OCI-LY1 (cell line): ENCODE measurements around the gene SYTL4.

Source experiments
- H2AFZ ChIP-seq: fragments of 200-600 bp; sonication (generic), shearing (Covaris generic); 2 replicates; pipeline ENCODE4 v1.6.0; 2014; ENCODE audit warnings: antibody characterized with exemption, mild to moderate bottlenecking, low read length
- H3F3A ChIP-seq: fragments of 200-600 bp; sonication (generic), shearing (Covaris generic); 2 replicates; pipeline ENCODE4 v1.6.0; 2014; ENCODE audit warnings: mild to moderate bottlenecking, antibody characterized with exemption, low read length, moderate library complexity; ENCODE audit not compliant: insufficient read depth
- H3K27ac ChIP-seq: fragments of 200-600 bp; sonication (generic); 2 replicates; pipeline ENCODE4 v1.5.1; 2014; ENCODE audit warnings: low read length, mixed run types, mild to moderate bottlenecking, low read depth; ENCODE audit not compliant: poor library complexity, severe bottlenecking
- H3K27me3 ChIP-seq: fragments of 200-600 bp; sonication (generic); 2 replicates; pipeline ENCODE4 v1.6.0; 2014; ENCODE audit warnings: antibody characterized with exemption, mild to moderate bottlenecking, low read length, moderate library complexity; ENCODE audit not compliant: insufficient read depth
- H3K36me3 ChIP-seq: fragments of 200-600 bp; sonication (generic); 2 replicates; pipeline ENCODE4 v1.6.1; 2014; ENCODE audit warnings: mild to moderate bottlenecking, antibody characterized with exemption, low read length, moderate library complexity, mixed read lengths; ENCODE audit not compliant: insufficient read depth
- H3K4me1 ChIP-seq: fragments of 200-600 bp; sonication (generic); 2 replicates; pipeline ENCODE4 v1.5.1; 2014; ENCODE audit warnings: mild to moderate bottlenecking, low read length, moderate library complexity; ENCODE audit not compliant: insufficient read depth, severe bottlenecking
- H3K4me2 ChIP-seq: fragments of 200-600 bp; sonication (generic), shearing (Covaris generic); 2 replicates; pipeline ENCODE4 v1.6.1; 2014; ENCODE audit warnings: low read length
- H3K4me3 ChIP-seq: fragments of 200-600 bp; sonication (generic); 2 replicates; pipeline ENCODE4 v1.5.1; 2014; ENCODE audit warnings: low read length, low read depth, mild to moderate bottlenecking, mixed read lengths; ENCODE audit not compliant: poor library complexity, severe bottlenecking
- H3K79me2 ChIP-seq: fragments of 200-600 bp; shearing (Covaris generic); 2 replicates; pipeline ENCODE4 v1.6.1; 2016; ENCODE audit warnings: mixed run types, low read length, mixed read lengths; ENCODE audit not compliant: insufficient read depth
- H3K9ac ChIP-seq: fragments of 200-600 bp; sonication (generic), shearing (Covaris generic); 2 replicates; pipeline ENCODE4 v1.6.1; 2014; ENCODE audit warnings: mild to moderate bottlenecking, low read length, mixed read lengths
- H3K9me2 ChIP-seq: fragments of 200-600 bp; sonication (generic), shearing (Covaris generic); 2 replicates; pipeline ENCODE4 v1.6.1; 2014; ENCODE audit warnings: low read depth, mild to moderate bottlenecking, low read length, mixed read lengths
- H3K9me3 ChIP-seq: fragments of 200-600 bp; shearing (Covaris generic); 2 replicates; pipeline ENCODE4 v1.6.1; 2014; ENCODE audit warnings: low read length, mixed read lengths
- H4K20me1 ChIP-seq: fragments of 200-600 bp; sonication (generic), shearing (Covaris generic); 2 replicates; pipeline ENCODE4 v1.6.0; 2016; ENCODE audit warnings: mild to moderate bottlenecking, low read length; ENCODE audit not compliant: insufficient read depth
- CTCF ChIP-seq: fragments of 200-600 bp; sonication (generic), shearing (Covaris generic); IDR thresholded peaks from 2 replicates; pipeline ENCODE4 v1.5.1; 2017; ENCODE audit warnings: mild to moderate bottlenecking, antibody characterized with exemption, low read length, moderate library complexity, mixed read lengths
- EZH2 ChIP-seq: fragments of 200-600 bp; sonication (generic), shearing (Covaris generic); IDR thresholded peaks from 2 replicates; pipeline ENCODE4 v1.8.0; 2017; ENCODE audit warnings: borderline replicate concordance, mixed run types, mild to moderate bottlenecking, antibody characterized with exemption, low read length, moderate library complexity, mixed read lengths

The SYTL4 gene

GRCh38 chrX:100695991-100696390 is 35.9 kb downstream of the SYTL4 start:
- H3K9ac ChIP-seq: no peak overlapping the region
- H3K9me3 ChIP-seq: no peaks in the 10 kb centered on the region
- no peaks in the 10 kb centered on the region for H3F3A ChIP-seq
- no peak overlapping the region for H2AFZ ChIP-seq
- TF ChIP-seq CTCF: no peak
- TF ChIP-seq EZH2: no peak
- no peak overlapping the region for H3K4me2 ChIP-seq
- H3K27me3 ChIP-seq: no peaks in the 10 kb centered on the region
- H3K9me2 ChIP-seq: no peaks in the 10 kb centered on the region
- H3K27ac ChIP-seq: no peak overlapping the region
- H4K20me1 ChIP-seq: no peaks in the 10 kb centered on the region
- no peaks in the 10 kb centered on the region for H3K4me1 ChIP-seq
- no peaks in the 10 kb centered on the region for H3K79me2 ChIP-seq
- H3K36me3 ChIP-seq: no peaks in the 10 kb centered on the region
- no peak overlapping the region for H3K4me3 ChIP-seq

- H3K79me2 ChIP-seq: no peaks in the 10 kb centered on the region
- no peak overlapping the region for H3K27ac ChIP-seq
- H3K9ac ChIP-seq: no peak overlapping the region
- H3K4me2 ChIP-seq: no peak overlapping the region
- H3K27me3 ChIP-seq: no peaks in the 10 kb centered on the region
- no peaks in the 10 kb centered on the region for H3K36me3 ChIP-seq
- H3K4me1 ChIP-seq: no peaks in the 10 kb centered on the region
- no peak overlapping the region for H2AFZ ChIP-seq
- H4K20me1 ChIP-seq: no peaks in the 10 kb centered on the region
- no peak for TF ChIP-seq EZH2
- TF ChIP-seq CTCF: no peak
- no peak overlapping the region for H3K4me3 ChIP-seq
- no peaks in the 10 kb centered on the region for H3K9me2 ChIP-seq
- H3F3A ChIP-seq: no peaks in the 10 kb centered on the region
- H3K9me3 ChIP-seq: no peaks in the 10 kb centered on the region
These were observed 36.6 kb downstream of the SYTL4 start for GRCh38 chrX:100695302-100695701.

GRCh38 chrX:100687546-100687945 is 44.4 kb downstream of the SYTL4 start:
- no peak overlapping the region for H3K9ac ChIP-seq
- no peaks in the 10 kb centered on the region for H3K9me3 ChIP-seq
- no peak overlapping the region for H3K27ac ChIP-seq
- TF ChIP-seq CTCF (no peak), EZH2 (no peak)
- H3K9me2 ChIP-seq: no peaks in the 10 kb centered on the region
- H3K79me2 ChIP-seq: no peaks in the 10 kb centered on the region
- no peaks in the 10 kb centered on the region for H3F3A ChIP-seq
- no peaks in the 10 kb centered on the region for H3K4me1 ChIP-seq
- H3K27me3 ChIP-seq: no peaks in the 10 kb centered on the region
- no peak overlapping the region for H2AFZ ChIP-seq
- no peak overlapping the region for H3K4me2 ChIP-seq
- no peak overlapping the region for H3K4me3 ChIP-seq
- no peaks in the 10 kb centered on the region for H3K36me3 ChIP-seq
- H4K20me1 ChIP-seq: no peaks in the 10 kb centered on the region
